Endodermal cell (in vitro differentiated cells): Measurements from ENCODE around the gene PARP12. TPM values are rescaled to one million over a fixed set of nuclear protein-coding genes. Genes with fewer than 3 reads are reported as not detected.
"Not testable (repeated sequence)": the region's sequence is repeated elsewhere in the genome, so short reads cannot be mapped to it uniquely, and the experiment has no call there.

Experiments
- DNase-seq: peaks from one replicate; pipeline ENCODE4 v3.0.0-alpha.2; 2017
- H3K27ac ChIP-seq: 2 replicates; pipeline ENCODE4 v1.5.1; 2013; ENCODE audit warnings: mild to moderate bottlenecking, low read depth, low read length, moderate library complexity
- H3K27me3 ChIP-seq: 2 replicates; pipeline ENCODE4 v1.6.1; 2013; ENCODE audit warnings: mild to moderate bottlenecking, low read length, moderate library complexity; ENCODE audit not compliant: insufficient read depth, control insufficient read depth, poor library complexity, severe bottlenecking
- H3K36me3 ChIP-seq: 2 replicates; pipeline ENCODE4 v1.7.0; 2013; ENCODE audit warnings: mild to moderate bottlenecking, low read length, moderate library complexity; ENCODE audit not compliant: control insufficient read depth, insufficient read depth
- H3K4me1 ChIP-seq: one replicate; pipeline ENCODE4 v1.7.0; 2013; ENCODE audit warnings: low read length; ENCODE audit not compliant: control insufficient read depth, insufficient read depth
- H3K4me3 ChIP-seq: 2 replicates; pipeline ENCODE4 v1.5.1; 2013; ENCODE audit warnings: mild to moderate bottlenecking, low read length, moderate library complexity
- H3K9ac ChIP-seq: 2 replicates; pipeline ENCODE4 v1.6.1; 2013; ENCODE audit warnings: mild to moderate bottlenecking, low read length, moderate library complexity; ENCODE audit not compliant: poor library complexity, severe bottlenecking; ENCODE audit errors: extremely low read depth
- H3K9me3 ChIP-seq: 2 replicates; pipeline ENCODE4 v1.6.1; 2013; ENCODE audit warnings: mild to moderate bottlenecking, low read length, moderate library complexity; ENCODE audit not compliant: control insufficient read depth
- H3K27ac Mint-ChIP-seq: 2 replicates; pipeline ENCODE4 v1.8.0; 2020; ENCODE audit warnings: mixed read lengths
- H3K27me3 Mint-ChIP-seq: 2 replicates; pipeline ENCODE4 v1.8.0; 2021; ENCODE audit warnings: mild to moderate bottlenecking, mixed read lengths; ENCODE audit not compliant: insufficient read depth
- H3K36me3 Mint-ChIP-seq: 2 replicates; pipeline ENCODE4 v1.8.0; 2020; ENCODE audit warnings: low read depth, mixed read lengths
- H3K4me1 Mint-ChIP-seq: 2 replicates; pipeline ENCODE4 v1.8.0; 2020; ENCODE audit warnings: mixed read lengths
- H3K4me3 Mint-ChIP-seq: 2 replicates; pipeline ENCODE4 v1.8.0; 2020; ENCODE audit warnings: mild to moderate bottlenecking, moderate library complexity, mixed read lengths
- H3K9me3 Mint-ChIP-seq: 2 replicates; pipeline ENCODE4 v1.8.0; 2020; ENCODE audit warnings: mild to moderate bottlenecking, mixed read lengths
- CTCF ChIP-seq: fragments of 200-600 bp; sonication (generic); conservative IDR thresholded peaks from 2 replicates; pipeline ENCODE4 v1.5.0; 2021; ENCODE audit warnings: antibody characterized with exemption, mild to moderate bottlenecking
- WGBS, 2 experiments: methylation state at CpG; one replicate each; pipeline versions ENCODE4 v1.1.5 to v1.1.7; 2013; ENCODE audit warnings: missing lambda C conversion rate in 2 of 2, mixed read lengths in 1 of 2; ENCODE audit not compliant: insufficient coverage in 1 of 2, insufficient read length in 1 of 2; 5-methylcytosine and 5-hydroxymethylcytosine counted together
- long read RNA-seq, 4 experiments: library from polyadenylated mRNA in 2 of 4; library from RNA in 1 of 4; library from capped mRNA in 1 of 4; stranded (forward) in 3 of 4; unstranded in 1 of 4; transcript quantifications; one replicate each; pipeline ENCODE4 v2.0.0, GENCODE V29; 2020 to 2021; ENCODE audit warnings: inconsistent platforms in 1 of 4
- polyA plus RNA-seq, 2 experiments: library from polyadenylated mRNA; stranded (reverse); fragments of 50-300 nt; gene quantifications; one replicate each; pipeline ENCODE4 v1.2.3, GENCODE V29; 2013
- total RNA-seq, 2 donors: library from RNA; stranded (reverse); fragmentation: NEBNext Ultra II Directional in 1 of 2; extraction: Animal tissue kit (Norgen Biotek cat#: 25700) in 1 of 2; gene quantifications; 2 replicates in 1 of 2; 3 replicates in 1 of 2; pipeline ENCODE4 v1.2.1, GENCODE V29; 2021

The PARP12 gene
- 10 to 100 TPM in 1 of 2 donors, 1 to 10 TPM in 1; 9.4 to 10.4 TPM for total RNA-seq
- polyA plus RNA-seq (2013, experiment 1 of 2), result 1.00 TPM
- 0.75 TPM for polyA plus RNA-seq (2013, experiment 2 of 2)
- long read RNA-seq, experiment 1, result 0 reads
- long read RNA-seq, experiment 2, transcript PARP12-201 (12 exons, 3,796 nt), result major isoform, 7 of 12 reads
- long read RNA-seq, experiment 2, partial matches to known transcripts, result 1 of 12 reads
- long read RNA-seq, experiment 2, other reads (novel, unspliced or antisense), result 3 of 12 reads
- long read RNA-seq, experiment 3, partial matches to known transcripts, result 0 of 4 reads
- long read RNA-seq, experiment 3, other reads (novel, unspliced or antisense), result 2 of 4 reads
- long read RNA-seq, experiment 4, partial matches to known transcripts, result 1 of 1 reads
- long read RNA-seq, experiment 4, other reads (novel, unspliced or antisense), result 0 of 1 reads

GRCh38 chr7:140062528-140063299 lies at the start of gene PARP12:
Gene PARP12 (minus strand): TSS chr7:140062951. CDS start chr7:140062847, 104 bp downstream.
- Mint-ChIP-seq H3K36me3 (no peaks in the 10 kb centered on the region), H3K27ac (no peak within 1 kb of the TSS), H3K4me3 (peak within 1 kb of the TSS; percentile 62), H3K9me3 (peaks cover 13% of the 10 kb centered on the region), H3K27me3 (peaks cover 38% of the 10 kb centered on the region), H3K4me1 (no peaks in the 10 kb centered on the region)
- DNase-seq, result peak; percentile 90
- H3K4me3 ChIP-seq, result peak within 1 kb of the TSS; percentile 70
- no peaks in the 10 kb centered on the region for H3K36me3 ChIP-seq
- H3K4me1 ChIP-seq, result no peaks in the 10 kb centered on the region
- H3K27me3 ChIP-seq, result peaks cover 27% of the 10 kb centered on the region
- no peak within 1 kb of the TSS for H3K27ac ChIP-seq
- no peak for TF ChIP-seq CTCF
- H3K9ac ChIP-seq, result peak within 1 kb of the TSS; percentile 55
- WGBS, 2 experiments, result 5 to 11% methylated on average over 18 to 106 of the region's 106 CpGs
- H3K9me3 ChIP-seq, result peaks cover 15% of the 10 kb centered on the region

- not testable (repeated sequence) for H3K4me3 Mint-ChIP-seq, H3K27me3 ChIP-seq, H3K4me1 ChIP-seq, H3K27me3 Mint-ChIP-seq, DNase-seq, H3K9ac ChIP-seq, H3K4me3 ChIP-seq, H3K27ac Mint-ChIP-seq, H3K27ac ChIP-seq, H3K4me1 Mint-ChIP-seq
- Histone ChIP-seq H3K36me3 (peaks cover 57% of the 10 kb centered on the region), H3K9me3 (peaks cover 46% of the 10 kb centered on the region)
- Mint-ChIP-seq H3K9me3 (peaks cover 53% of the 10 kb centered on the region), H3K36me3 (peaks cover 96% of the 10 kb centered on the region)
- WGBS, 2 experiments, result 94 to 100% methylated on average over 2 to 7 of the region's 8 CpGs
These were observed 46.0 kb upstream of the PARP12 start for GRCh38 chr7:140108777-140109176.

- 90 to 100% methylated on average over 2 to 4 of the region's 4 CpGs for WGBS, 2 experiments
- Mint-ChIP-seq H3K27me3 (no peaks in the 10 kb centered on the region), H3K4me3 (no peak overlapping the region), H3K4me1 (no peaks in the 10 kb centered on the region), H3K9me3 (no peaks in the 10 kb centered on the region), H3K36me3 (peaks cover 90% of the 10 kb centered on the region), H3K27ac (no peak overlapping the region)
- H3K36me3 ChIP-seq, result peaks cover 93% of the 10 kb centered on the region
- no peaks in the 10 kb centered on the region for H3K27me3 ChIP-seq
- no peak overlapping the region for H3K4me3 ChIP-seq
- no peak overlapping the region for H3K27ac ChIP-seq
- H3K4me1 ChIP-seq, result no peaks in the 10 kb centered on the region
- H3K9ac ChIP-seq, result no peak overlapping the region
- DNase-seq, result no peak
- no peaks in the 10 kb centered on the region for H3K9me3 ChIP-seq
- TF ChIP-seq CTCF, result no peak
These were observed 33.7 kb upstream of the PARP12 start for GRCh38 chr7:140096459-140096858.
